ENCODE measurements around the gene SPATS2.

DNA sequence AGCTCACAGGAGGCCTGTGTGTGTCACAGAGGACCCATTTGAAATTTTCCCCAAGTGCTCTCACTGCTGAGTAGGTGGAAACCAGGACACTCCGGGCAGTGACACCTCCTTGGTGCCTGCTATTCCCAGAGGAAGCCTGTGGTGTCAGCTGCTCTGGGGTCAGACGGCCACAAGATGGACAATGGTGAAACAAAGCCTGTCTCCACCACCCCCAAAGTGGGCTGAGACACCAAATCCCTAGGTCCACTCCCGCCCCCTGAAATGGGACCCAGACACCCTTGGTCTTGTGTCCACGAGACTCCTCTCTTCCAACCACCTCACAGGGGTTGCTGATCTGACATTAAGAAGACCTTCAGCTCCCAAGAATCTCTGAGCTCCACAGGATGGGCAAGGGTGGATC is 178.6 kb downstream of the SPATS2 start:
- TF ChIP-seq SP1 (IDR thresholded peaks at IDR 0.05) = no peak
- no peak for TF ChIP-seq FOXK2 (IDR thresholded peaks at IDR 0.05)
- no peak for TF ChIP-seq FOXA1 (IDR thresholded peaks at IDR 0.05)
- TF ChIP-seq HDGF (IDR thresholded peaks at IDR 0.05; ENCODE audit: borderline replicate concordance) = no peak
- TF ChIP-seq ARNT (IDR thresholded peaks at IDR 0.05) = no peak

Measured in HEK293T (cell line).